HepG2 (cell line): ENCODE results near the gene SLC30A4. TPM values are rescaled to one million over a fixed set of nuclear protein-coding genes. Genes with fewer than 3 reads are reported as not detected.

ENCODE experiments used
- ARNTL ChIP-seq: sonication (generic); formaldehyde crosslinking; IDR thresholded peaks from 2 replicates; pipeline ENCODE4 v1.4.0; 2020; ENCODE audit warnings: mild to moderate bottlenecking, missing genetic modification reagents
- ATF7 ChIP-seq, 2 experiments: fragments of 450-650 bp in 1 of 2; sonication (generic) in 1 of 2; formaldehyde crosslinking in 1 of 2; IDR thresholded peaks; 2 replicates each; pipeline versions ENCODE4 v1.4.0 to v1.6.1; 2016 to 2020; ENCODE audit warnings: antibody characterized with exemption in 1 of 2, mild to moderate bottlenecking in 1 of 2, missing genetic modification reagents in 1 of 2
- ETV5 ChIP-seq: IDR thresholded peaks from 2 replicates; pipeline ENCODE4 v1.6.1; 2018; ENCODE audit warnings: missing biosample characterization, missing genetic modification reagents, inconsistent platforms, borderline replicate concordance
- GFI1 ChIP-seq: sonication (generic); formaldehyde crosslinking; IDR thresholded peaks from 2 replicates; pipeline ENCODE4 v1.5.0; 2020; ENCODE audit warnings: missing genetic modification reagents, mild to moderate bottlenecking, borderline replicate concordance
- MLLT10 ChIP-seq: sonication (generic); formaldehyde crosslinking; IDR thresholded peaks from 2 replicates; pipeline ENCODE4 v1.4.0; 2020; ENCODE audit warnings: missing genetic modification reagents
- NCOR1 ChIP-seq: fragments of 200-600 bp; sonication (generic); IDR thresholded peaks from 2 replicates; pipeline ENCODE4 v1.7.0; 2017; ENCODE audit warnings: antibody characterized with exemption, low read length, borderline replicate concordance
- TRIM22 ChIP-seq: fragments of 450-650 bp; IDR thresholded peaks from 2 replicates; pipeline ENCODE4 v1.6.1; 2017
- XRCC5 ChIP-seq: fragments of 200-400 bp; formaldehyde crosslinking; optimal IDR thresholded peaks from 2 replicates; pipeline ENCODE3; 2017; ENCODE audit warnings: mild to moderate bottlenecking, low read length
- ZNF407 ChIP-seq: sonication (generic); formaldehyde crosslinking; IDR thresholded peaks from one replicate; pipeline ENCODE4 v1.5.1; 2020; ENCODE audit warnings: mild to moderate bottlenecking, missing genetic modification reagents; ENCODE audit errors: not compliant biosample characterization
- ZNF460 ChIP-seq: sonication (generic); formaldehyde crosslinking; IDR thresholded peaks from 2 replicates; pipeline ENCODE4 v1.5.1; 2020; ENCODE audit warnings: missing genetic modification reagents, mild to moderate bottlenecking, borderline replicate concordance
- ZNF530 ChIP-seq: sonication (generic); formaldehyde crosslinking; IDR thresholded peaks from 2 replicates; pipeline ENCODE4 v1.5.0; 2020; ENCODE audit warnings: low read depth, mild to moderate bottlenecking, missing genetic modification reagents
- polyA plus RNA-seq, 8 experiments: library from polyadenylated mRNA; depleted of rRNA in 3 of 8; stranded (reverse) in 7 of 8; unstranded in 1 of 8; fragments of >200 nt; fragmentation: Illumina TruSeq in 4 of 8; extraction: Trizol in 4 of 8; gene quantifications; 2 replicates each; pipeline versions ENCODE4 v1.2.1 to v1.2.3, GENCODE V29; 2011 to 2016; ENCODE audit warnings: low read depth in 4 of 8, missing spikeins in 1 of 8, mixed read lengths in 1 of 8; ENCODE audit not compliant: insufficient read depth in 1 of 8
- total RNA-seq, 5 experiments: library from RNA; depleted of rRNA; stranded (reverse); fragments of >200 nt; fragmentation: Illumina TruSeq; extraction: Trizol; gene quantifications; 2 replicates each; pipeline ENCODE4 v1.2.3, GENCODE V29; 2016; ENCODE audit warnings: low read depth in 1 of 5
- TF ChIP-seq, protein P1 (sequence below): sonication (generic); formaldehyde crosslinking; IDR thresholded peaks from 2 replicates; pipeline ENCODE4 v1.5.0; 2020; ENCODE audit warnings: mild to moderate bottlenecking, missing genetic modification reagents, borderline replicate concordance

SLC30A4 gene
- total and polyA plus RNA-seq, 2 of the 13 experiments (the other 11 are each of a cell fraction or from before 2014, with no cell fraction given), result 0.01 to 0.04 TPM

DNA sequence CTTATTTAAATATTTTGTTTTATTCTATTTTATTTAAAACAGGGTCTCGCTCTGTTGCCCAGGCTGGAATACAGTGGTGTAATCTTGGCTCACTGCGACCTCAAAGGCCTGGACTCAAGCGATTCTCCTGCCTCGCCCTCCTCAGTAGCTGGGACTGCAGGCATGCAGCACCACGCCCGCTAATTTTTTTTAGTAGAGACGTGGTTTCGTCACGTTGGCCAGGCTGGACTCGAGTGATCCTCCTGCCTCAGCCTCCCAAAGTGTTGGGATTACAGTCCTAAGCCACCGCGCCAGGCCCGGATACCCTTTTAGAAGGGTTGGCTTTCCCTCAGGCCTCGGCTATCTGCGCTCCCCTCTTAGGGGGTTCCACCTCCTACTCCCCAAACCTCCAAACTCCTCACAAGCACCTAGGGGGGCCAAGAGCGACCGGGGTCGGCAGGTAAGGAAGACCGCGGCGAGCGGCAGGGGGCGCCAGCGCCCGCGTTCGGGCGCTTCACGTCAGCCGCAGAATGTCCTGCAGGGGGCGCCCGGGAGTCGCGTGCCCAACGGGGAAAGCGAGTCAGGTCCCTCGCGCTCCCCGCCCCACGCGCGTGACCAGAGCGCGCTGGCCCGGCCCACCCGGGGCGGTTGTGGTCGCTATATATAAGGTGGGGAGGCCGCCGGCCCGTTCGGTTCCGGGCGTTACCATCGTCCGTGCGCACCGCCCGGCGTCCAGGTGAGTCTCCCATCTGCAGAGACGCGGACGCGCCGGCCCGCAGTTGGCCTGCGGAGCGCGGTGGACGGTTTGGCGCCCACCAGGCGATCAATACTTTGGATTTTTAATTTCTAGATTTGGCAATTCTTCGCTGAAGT, 92.4 kb downstream of the SLC30A4 start (continued):
- TF ChIP-seq ZNF407 (CRISPR knock-in tag) (peak; percentile 82), TRIM22 (no peak), ZNF530 (CRISPR knock-in tag) (no peak), NCOR1 (no peak), MLLT10 (CRISPR knock-in tag) (no peak), XRCC5 (peak; percentile 96), ETV5 (no peak; the same call in 1 of the 2 replicates), ATF7 (IDR thresholded peaks at IDR 0.05) (no peak), ATF7 (CRISPR knock-in tag; IDR thresholded peaks at IDR 0.05) (no peak; the same call in 1 of the 2 replicates), GFI1 (CRISPR knock-in tag) (0 out of 2 replicates have a peak, but pooled peaks have one; percentile 19), ZNF460 (CRISPR knock-in tag) (no peak), ARNTL (CRISPR knock-in tag) (0 out of 2 replicates have a peak, but pooled peaks have one; percentile 34)
- TF ChIP-seq, protein P1, sequence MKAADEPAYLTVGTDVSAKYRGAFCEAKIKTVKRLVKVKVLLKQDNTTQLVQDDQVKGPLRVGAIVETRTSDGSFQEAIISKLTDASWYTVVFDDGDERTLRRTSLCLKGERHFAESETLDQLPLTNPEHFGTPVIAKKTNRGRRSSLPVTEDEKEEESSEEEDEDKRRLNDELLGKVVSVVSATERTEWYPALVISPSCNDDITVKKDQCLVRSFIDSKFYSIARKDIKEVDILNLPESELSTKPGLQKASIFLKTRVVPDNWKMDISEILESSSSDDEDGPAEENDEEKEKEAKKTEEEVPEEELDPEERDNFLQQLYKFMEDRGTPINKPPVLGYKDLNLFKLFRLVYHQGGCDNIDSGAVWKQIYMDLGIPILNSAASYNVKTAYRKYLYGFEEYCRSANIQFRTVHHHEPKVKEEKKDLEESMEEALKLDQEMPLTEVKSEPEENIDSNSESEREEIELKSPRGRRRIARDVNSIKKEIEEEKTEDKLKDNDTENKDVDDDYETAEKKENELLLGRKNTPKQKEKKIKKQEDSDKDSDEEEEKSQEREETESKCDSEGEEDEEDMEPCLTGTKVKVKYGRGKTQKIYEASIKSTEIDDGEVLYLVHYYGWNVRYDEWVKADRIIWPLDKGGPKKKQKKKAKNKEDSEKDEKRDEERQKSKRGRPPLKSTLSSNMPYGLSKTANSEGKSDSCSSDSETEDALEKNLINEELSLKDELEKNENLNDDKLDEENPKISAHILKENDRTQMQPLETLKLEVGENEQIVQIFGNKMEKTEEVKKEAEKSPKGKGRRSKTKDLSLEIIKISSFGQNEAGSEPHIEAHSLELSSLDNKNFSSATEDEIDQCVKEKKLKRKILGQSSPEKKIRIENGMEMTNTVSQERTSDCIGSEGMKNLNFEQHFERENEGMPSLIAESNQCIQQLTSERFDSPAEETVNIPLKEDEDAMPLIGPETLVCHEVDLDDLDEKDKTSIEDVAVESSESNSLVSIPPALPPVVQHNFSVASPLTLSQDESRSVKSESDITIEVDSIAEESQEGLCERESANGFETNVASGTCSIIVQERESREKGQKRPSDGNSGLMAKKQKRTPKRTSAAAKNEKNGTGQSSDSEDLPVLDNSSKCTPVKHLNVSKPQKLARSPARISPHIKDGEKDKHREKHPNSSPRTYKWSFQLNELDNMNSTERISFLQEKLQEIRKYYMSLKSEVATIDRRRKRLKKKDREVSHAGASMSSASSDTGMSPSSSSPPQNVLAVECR (CRISPR knock-in tag), result peak; percentile 25; the same call in 1 of the 2 replicates
